Fibroblast of mammary gland (primary cell): Measurements from ENCODE around the gene AJUBA.
A peak's percentile ranks its signal among the peaks of the same experiment; 100 is the strongest.

ENCODE experiments used
- DNase-seq: peaks from one replicate; pipeline ENCODE4 v3.0.0-alpha.2; 2010; ENCODE audit warnings: low read depth
- H3K4me3 ChIP-seq: 2 replicates; pipeline ENCODE4 v1.5.1; 2011; ENCODE audit warnings: low read depth, mild to moderate bottlenecking, low read length, moderate library complexity; ENCODE audit not compliant: control insufficient read depth
- TF ChIP-seq, protein P1 (sequence below): conservative IDR thresholded peaks from 2 replicates; pipeline ENCODE4 v1.5.1; 2011; ENCODE audit warnings: low read depth, low read length, inconsistent platforms; ENCODE audit not compliant: control insufficient read depth, insufficient read depth

Gene AJUBA

DNA sequence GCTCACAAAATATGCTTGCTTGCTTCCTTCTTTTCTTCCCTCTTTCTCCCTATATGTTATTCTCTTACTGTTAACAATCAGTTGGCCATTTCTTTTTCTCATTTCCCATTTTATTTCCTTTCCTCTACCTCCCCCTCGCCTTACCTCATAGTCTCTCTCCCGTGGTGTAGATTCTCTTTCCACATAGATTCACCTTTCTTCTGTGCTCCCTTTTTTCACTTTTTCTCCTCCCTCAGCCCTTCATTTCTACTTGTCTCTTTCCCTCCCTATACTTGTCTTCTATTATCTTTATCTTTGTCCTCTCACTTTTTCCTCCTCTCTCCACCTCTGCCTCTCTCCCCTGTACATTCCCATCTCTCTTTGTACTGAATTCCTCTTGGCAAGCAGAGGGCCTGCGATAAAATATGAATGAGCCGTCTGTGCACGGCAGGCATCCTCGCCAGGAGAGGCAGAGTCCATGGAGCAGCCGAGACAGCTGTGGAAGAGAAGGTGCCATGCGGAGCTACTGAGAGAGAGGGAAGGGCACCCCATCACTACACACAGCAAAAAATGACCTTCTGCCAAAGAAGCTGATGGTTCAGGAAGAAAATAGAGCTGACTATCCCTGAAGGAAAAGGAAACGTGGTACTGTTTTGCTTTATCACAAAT lies 15.4 kb upstream of the AJUBA start:
- H3K4me3 ChIP-seq, result no peak overlapping the region
- no peak for DNase-seq
- TF ChIP-seq, protein P1, sequence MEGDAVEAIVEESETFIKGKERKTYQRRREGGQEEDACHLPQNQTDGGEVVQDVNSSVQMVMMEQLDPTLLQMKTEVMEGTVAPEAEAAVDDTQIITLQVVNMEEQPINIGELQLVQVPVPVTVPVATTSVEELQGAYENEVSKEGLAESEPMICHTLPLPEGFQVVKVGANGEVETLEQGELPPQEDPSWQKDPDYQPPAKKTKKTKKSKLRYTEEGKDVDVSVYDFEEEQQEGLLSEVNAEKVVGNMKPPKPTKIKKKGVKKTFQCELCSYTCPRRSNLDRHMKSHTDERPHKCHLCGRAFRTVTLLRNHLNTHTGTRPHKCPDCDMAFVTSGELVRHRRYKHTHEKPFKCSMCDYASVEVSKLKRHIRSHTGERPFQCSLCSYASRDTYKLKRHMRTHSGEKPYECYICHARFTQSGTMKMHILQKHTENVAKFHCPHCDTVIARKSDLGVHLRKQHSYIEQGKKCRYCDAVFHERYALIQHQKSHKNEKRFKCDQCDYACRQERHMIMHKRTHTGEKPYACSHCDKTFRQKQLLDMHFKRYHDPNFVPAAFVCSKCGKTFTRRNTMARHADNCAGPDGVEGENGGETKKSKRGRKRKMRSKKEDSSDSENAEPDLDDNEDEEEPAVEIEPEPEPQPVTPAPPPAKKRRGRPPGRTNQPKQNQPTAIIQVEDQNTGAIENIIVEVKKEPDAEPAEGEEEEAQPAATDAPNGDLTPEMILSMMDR, result no peak

- H3K4me3 ChIP-seq, result no peak overlapping the region
- TF ChIP-seq, protein P1, result no peak
- peak; percentile 44 for DNase-seq
These were observed 14.7 kb upstream of the AJUBA start for GRCh38 chr14:22996768-22997654.

DNA sequence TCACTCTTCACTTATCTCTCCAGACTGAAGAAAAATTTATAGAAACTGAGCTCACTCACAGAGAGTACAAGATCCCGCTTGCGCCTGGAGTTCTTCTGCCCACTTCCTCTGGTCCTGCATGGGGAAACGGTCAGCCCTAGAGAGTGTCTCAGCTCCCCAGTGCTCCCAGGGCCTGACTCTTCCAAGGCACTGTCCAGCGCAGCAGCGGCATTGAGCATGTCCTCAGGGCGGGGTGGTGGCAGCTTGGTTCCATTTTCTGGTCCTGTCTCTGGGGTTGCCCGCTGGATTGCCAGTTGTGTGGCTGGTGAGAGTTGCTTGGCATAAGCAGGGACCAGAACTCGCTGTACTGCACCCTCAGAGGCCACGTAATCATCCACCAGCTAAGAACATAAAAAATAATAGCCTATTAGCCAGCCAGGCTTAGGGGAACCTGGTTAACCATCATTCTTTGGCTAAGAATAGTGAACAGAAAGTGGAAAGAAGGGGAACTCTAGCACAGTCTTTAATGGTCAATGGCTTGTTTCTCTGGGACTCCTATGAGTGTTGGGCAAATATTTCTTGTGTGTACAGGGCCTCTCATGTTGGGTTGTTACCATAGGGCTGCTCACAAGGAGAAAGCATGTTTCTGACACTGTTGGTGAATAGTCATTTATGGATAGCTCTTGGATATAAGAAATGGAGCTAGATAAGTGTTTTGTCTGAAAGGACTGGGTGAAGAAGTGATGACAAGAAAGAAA lies 13.7 kb upstream of the AJUBA start:
- no peak overlapping the region for H3K4me3 ChIP-seq
- DNase-seq, result no peak
- TF ChIP-seq, protein P1, result no peak

GRCh38 chr14:22994762-22995275 lies 12.5 kb upstream of the AJUBA start:
- DNase-seq, result peak; percentile 67
- no peak overlapping the region for H3K4me3 ChIP-seq
- TF ChIP-seq, protein P1, result peak; percentile 70

DNA sequence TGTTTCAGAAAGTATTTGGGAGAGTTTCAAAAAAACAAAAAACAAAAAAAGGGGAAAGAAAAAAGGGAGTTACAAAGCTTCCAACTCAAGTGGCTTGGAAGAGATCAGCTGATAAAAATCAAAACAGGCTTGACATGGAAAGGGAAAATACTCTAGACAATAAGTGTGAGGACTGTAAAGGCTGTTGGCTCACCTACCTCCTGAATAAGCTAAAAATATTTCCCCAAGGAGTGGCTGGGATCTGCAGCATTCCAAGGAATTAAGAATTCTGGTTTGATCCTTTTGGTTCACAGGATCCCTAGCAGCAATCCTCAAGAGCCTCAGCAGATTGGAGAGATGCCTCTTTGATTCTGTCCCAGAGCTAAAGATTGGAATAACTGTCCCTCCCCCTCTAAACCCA lies 11.2 kb upstream of the AJUBA start:
- H3K4me3 ChIP-seq, result no peak overlapping the region
- DNase-seq, result no peak
- TF ChIP-seq, protein P1, result no peak

DNA sequence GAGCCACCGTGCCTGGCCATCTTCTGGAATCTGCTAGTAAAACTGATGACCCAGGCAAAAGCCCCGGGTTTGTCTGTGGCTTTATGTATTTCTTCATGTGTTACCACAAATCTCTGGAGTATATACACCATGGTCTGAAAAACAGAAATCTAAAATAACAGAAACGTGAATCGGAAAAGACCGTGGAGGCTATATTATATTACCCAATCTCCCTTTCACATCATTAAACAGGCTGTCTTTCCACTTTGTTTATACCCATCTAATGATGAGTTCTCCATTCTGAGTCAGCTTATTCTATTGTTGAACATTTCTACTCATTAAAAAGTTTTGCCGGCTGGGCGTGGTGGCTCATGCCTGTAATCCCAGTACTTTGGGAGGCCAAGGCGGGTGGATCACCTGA lies 9.5 kb upstream of the AJUBA start:
- DNase-seq, result no peak
- no peak overlapping the region for H3K4me3 ChIP-seq
- TF ChIP-seq, protein P1, result no peak
